ENCODE measurements around the gene SYNE1. TPM values are rescaled to one million over a fixed set of nuclear protein-coding genes. Genes with fewer than 3 reads are reported as not detected.
A peak's percentile ranks its signal among the peaks of the same experiment; 100 is the strongest.
"Not testable (repeated sequence)": the region's sequence is repeated elsewhere in the genome, so short reads cannot be mapped to it uniquely, and the experiment has no call there.

The SYNE1 gene
- total RNA-seq, 1 donor from 2014 or later: 137 TPM

GRCh38 chr6:152334555-152334954 lies 302.6 kb downstream of the SYNE1 start:
- DNase-seq (ENCODE audit: low spot score in 2 of 2): no peak
- FAIRE-seq: no peak

GRCh38 chr6:152330961-152331360 lies 306.2 kb downstream of the SYNE1 start:
- FAIRE-seq: no peak
- DNase-seq (ENCODE audit: low spot score in 2 of 2): no peak

- FAIRE-seq (no peak), DNase-seq (ENCODE audit: low spot score in 2 of 2) (no peak)
Observed at GRCh38 chr6:152329638-152330448, 307.3 kb downstream of the SYNE1 start.

GRCh38 chr6:152328200-152328599 lies 309.0 kb downstream of the SYNE1 start:
- FAIRE-seq: not testable (repeated sequence)

GRCh38 chr6:152323376-152323775 lies 313.8 kb downstream of the SYNE1 start:
- no peak for DNase-seq (ENCODE audit: low spot score in 2 of 2)
- no peak for FAIRE-seq

More at GRCh38 chr6:152328200-152328599, 309.0 kb downstream of the SYNE1 start:
- DNase-seq (ENCODE audit: low spot score in 2 of 2): not testable (repeated sequence)

GRCh38 chr6:152318278-152318677 lies 318.9 kb downstream of the SYNE1 start:
- FAIRE-seq: no peak
- no peak for DNase-seq (ENCODE audit: low spot score in 2 of 2)

- FAIRE-seq: no peak
- DNase-seq (ENCODE audit: low spot score in 2 of 2): no peak
Observed at GRCh38 chr6:152316024-152316423, 321.1 kb downstream of the SYNE1 start.

- no peak for FAIRE-seq
- DNase-seq (ENCODE audit: low spot score in 2 of 2): no peak
Observed at GRCh38 chr6:152314483-152314832, 322.7 kb downstream of the SYNE1 start.

- DNase-seq (ENCODE audit: low spot score in 2 of 2) (no peak), FAIRE-seq (no peak)
Observed at GRCh38 chr6:152313542-152314482, 323.4 kb downstream of the SYNE1 start.

GRCh38 chr6:152312434-152312833 lies 324.7 kb downstream of the SYNE1 start:
- FAIRE-seq (peak; percentile 90), DNase-seq (ENCODE audit: low spot score in 2 of 2) (no peak)

- DNase-seq (ENCODE audit: low spot score in 2 of 2) (no peak), FAIRE-seq (no peak)
Observed at GRCh38 chr6:152310371-152310954, 326.7 kb downstream of the SYNE1 start.

GRCh38 chr6:152309648-152310047 lies 327.5 kb downstream of the SYNE1 start:
- DNase-seq (ENCODE audit: low spot score in 2 of 2) (peak in 1 of 2 donors; percentile 24), FAIRE-seq (no peak)

GRCh38 chr6:152309006-152309405 lies 328.2 kb downstream of the SYNE1 start:
- DNase-seq (ENCODE audit: low spot score in 2 of 2) (no peak), FAIRE-seq (no peak)

- FAIRE-seq (no peak), DNase-seq (ENCODE audit: low spot score in 2 of 2) (no peak)
Observed at GRCh38 chr6:152308306-152308705, 328.9 kb downstream of the SYNE1 start.

- no peak for FAIRE-seq
- DNase-seq (ENCODE audit: low spot score in 2 of 2): no peak
Observed at GRCh38 chr6:152305672-152306071, 331.5 kb downstream of the SYNE1 start.

GRCh38 chr6:152301765-152302568 lies 335.2 kb downstream of the SYNE1 start:
- no peak for FAIRE-seq
- peak; percentile 50 to 62 for DNase-seq (ENCODE audit: low spot score in 2 of 2)

GRCh38 chr6:152301021-152301764 lies 336.0 kb downstream of the SYNE1 start:
- no peak for DNase-seq (ENCODE audit: low spot score in 2 of 2)
- no peak for FAIRE-seq

- DNase-seq (ENCODE audit: low spot score in 2 of 2): no peak
- FAIRE-seq: no peak
Observed at GRCh38 chr6:152300517-152300916, 336.6 kb downstream of the SYNE1 start.

Measured in frontal cortex (tissue), 4 donors.